ENCODE data around the gene CSTA. TPM values are rescaled to one million over a fixed set of nuclear protein-coding genes. Genes with fewer than 3 reads are reported as not detected.

CSTA gene
- polyA plus RNA-seq, 1 experiment = 1.0 TPM

- TF ChIP-seq CTCF (IDR thresholded peaks at IDR 0.05; ENCODE audit: low read depth, low read length) = no peak
- no peak overlapping the region for H3K4me3 ChIP-seq (ENCODE audit: low read depth, low read length)
- peaks cover under 1% of the 10 kb centered on the region; the same call in 1 of the 2 replicates for H3K9me3 ChIP-seq (ENCODE audit: control insufficient read depth, insufficient read depth, low read length)
- ChIA-PET CTCF (no interaction called here), POLR2A (no interaction called here)
- H3K27me3 ChIP-seq (ENCODE audit: control insufficient read depth, insufficient read depth, low read length) = no peaks in the 10 kb centered on the region
- no peak overlapping the region for H3K27ac ChIP-seq (ENCODE audit: low read depth, low read length)
- DNase-seq (ENCODE audit: low read depth, low spot score) = no peak
These were observed 17.8 kb downstream of the CSTA start for GRCh38 chr3:122342803-122343202.

- Histone ChIP-seq H3K27ac (ENCODE audit: low read depth, low read length) (no peak overlapping the region), H3K4me3 (ENCODE audit: low read depth, low read length) (no peak overlapping the region), H3K27me3 (ENCODE audit: control insufficient read depth, insufficient read depth, low read length) (no peaks in the 10 kb centered on the region), H3K9me3 (ENCODE audit: control insufficient read depth, insufficient read depth, low read length) (peaks cover 3% of the 10 kb centered on the region; the same call in 1 of the 2 replicates)
- ChIA-PET CTCF (no interaction called here), POLR2A (no interaction called here)
- DNase-seq (ENCODE audit: low read depth, low spot score) = no peak
- TF ChIP-seq CTCF (IDR thresholded peaks at IDR 0.05; ENCODE audit: low read depth, low read length) = no peak
These were observed 18.6 kb downstream of the CSTA start for GRCh38 chr3:122343654-122344053.

- ChIA-PET POLR2A (no interaction called here), CTCF (interaction anchor here (0.8 to 0.9 kb wide), 2 partner anchors 247 to 802 kb away, joined by 3 to 4 read pairs; no protein-coding TSS in a partner anchor)
- DNase-seq (ENCODE audit: low read depth, low spot score) = no peak
- Histone ChIP-seq H3K4me3 (ENCODE audit: low read depth, low read length) (no peak overlapping the region), H3K27me3 (ENCODE audit: control insufficient read depth, insufficient read depth, low read length) (no peaks in the 10 kb centered on the region), H3K9me3 (ENCODE audit: control insufficient read depth, insufficient read depth, low read length) (peaks cover 3% of the 10 kb centered on the region; the same call in 1 of the 2 replicates), H3K27ac (ENCODE audit: low read depth, low read length) (no peak overlapping the region)
- TF ChIP-seq CTCF (IDR thresholded peaks at IDR 0.05; ENCODE audit: low read depth, low read length) = no peak
These were observed 24.1 kb downstream of the CSTA start for GRCh38 chr3:122349171-122349570.

GRCh38 chr3:122350814-122351418 lies 25.9 kb downstream of the CSTA start:
- peak; percentile 44 for DNase-seq (ENCODE audit: low read depth, low spot score)
- peak overlapping the region; percentile 47 for H3K27ac ChIP-seq (ENCODE audit: low read depth, low read length)

More at GRCh38 chr3:122350814-122351418, 25.9 kb downstream of the CSTA start:
- CTCF ChIA-PET = interaction anchor here (0.6 to 0.9 kb wide), 2 partner anchors 249 to 805 kb away, joined by 3 to 4 read pairs; no protein-coding TSS in a partner anchor
- H3K9me3 ChIP-seq (ENCODE audit: control insufficient read depth, insufficient read depth, low read length) = peaks cover 3% of the 10 kb centered on the region; the same call in 1 of the 2 replicates
- H3K27me3 ChIP-seq (ENCODE audit: control insufficient read depth, insufficient read depth, low read length) = no peaks in the 10 kb centered on the region
- POLR2A ChIA-PET = interaction anchor here (0.7 kb wide), 1 partner anchor 521 kb away, joined by 3 read pairs; no protein-coding TSS in a partner anchor
- H3K4me3 ChIP-seq (ENCODE audit: low read depth, low read length) = no peak overlapping the region
- TF ChIP-seq CTCF (IDR thresholded peaks at IDR 0.05; ENCODE audit: low read depth, low read length) = no peak

Measured in AG04450 (cell line).